Skeletal muscle tissue (tissue), 4 donors: ENCODE data around the gene ADPRM. TPM values are rescaled to one million over a fixed set of nuclear protein-coding genes. Genes with fewer than 3 reads are reported as not detected.
"Not testable (repeated sequence)": the region's sequence is repeated elsewhere in the genome, so short reads cannot be mapped to it uniquely, and the experiment has no call there.

Experiments
- H3K27ac ChIP-seq: one replicate; pipeline ENCODE4 v1.7.0; 2013; ENCODE audit warnings: mild to moderate bottlenecking, low read depth, low read length, inconsistent platforms
- H3K27me3 ChIP-seq, 3 donors: one replicate each; pipeline ENCODE4 v1.7.0; 2013; ENCODE audit warnings: low read length in 3 of 3; ENCODE audit not compliant: control insufficient read depth in 3 of 3, insufficient read depth in 3 of 3
- H3K36me3 ChIP-seq, 3 donors: one replicate each; pipeline ENCODE4 v1.7.0; 2013; ENCODE audit warnings: low read length in 3 of 3; ENCODE audit not compliant: control insufficient read depth in 3 of 3, insufficient read depth in 3 of 3
- H3K4me1 ChIP-seq, 3 donors: one replicate each; pipeline ENCODE4 v1.7.0; 2013; ENCODE audit warnings: low read length in 3 of 3, mild to moderate bottlenecking in 3 of 3; ENCODE audit not compliant: control insufficient read depth in 3 of 3, insufficient read depth in 3 of 3
- H3K4me3 ChIP-seq, 3 donors: one replicate each; pipeline ENCODE4 v1.7.0; 2013; ENCODE audit warnings: low read length in 3 of 3
- H3K9ac ChIP-seq, 3 donors: one replicate each; pipeline ENCODE4 v1.7.0; 2013; ENCODE audit warnings: low read length in 3 of 3, mild to moderate bottlenecking in 3 of 3, moderate library complexity in 2 of 3, low read depth in 1 of 3
- H3K9me3 ChIP-seq, 3 donors: one replicate each; pipeline ENCODE4 v1.7.0; 2013; ENCODE audit warnings: low read length in 3 of 3; ENCODE audit not compliant: control insufficient read depth in 3 of 3
- total RNA-seq: library from RNA; depleted of rRNA; stranded (reverse); fragments of >200 nt; gene quantifications from one replicate; pipeline ENCODE4 v1.2.3, GENCODE V29; 2014
- donor health status: Osteomylitis.

ADPRM gene
- total RNA-seq, 1 donor from 2014 or later, result 16.2 TPM

DNA sequence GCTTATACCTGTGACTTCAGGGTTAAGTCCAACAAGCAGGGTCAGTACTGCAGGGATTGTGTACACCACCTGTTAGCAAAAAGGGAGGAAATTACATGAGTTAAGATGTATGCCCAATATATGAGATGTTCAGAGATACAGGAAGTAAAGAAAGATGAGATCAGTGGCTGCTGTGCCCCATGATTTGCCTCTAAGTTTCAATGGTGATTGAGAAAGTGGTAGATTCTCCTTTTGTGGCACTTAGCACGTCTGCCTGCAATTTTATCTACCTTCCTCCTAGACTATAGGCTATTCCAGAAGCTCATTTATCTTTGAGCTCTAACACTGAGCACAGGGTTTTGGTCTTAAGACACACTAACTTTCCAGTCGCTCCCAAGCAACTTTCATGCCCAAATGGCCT is 28.8 kb downstream of the ADPRM start:
- no peak overlapping the region for H3K9ac ChIP-seq
- H3K4me1 ChIP-seq, result peaks cover 0 to 4% (median 0%) of the 10 kb centered on the region in 3 donors
- no peaks in the 10 kb centered on the region for H3K9me3 ChIP-seq
- peaks cover 8 to 42% (median 22%) of the 10 kb centered on the region in 3 donors for H3K36me3 ChIP-seq
- H3K27ac ChIP-seq, result no peak overlapping the region
- no peak overlapping the region for H3K4me3 ChIP-seq
- H3K27me3 ChIP-seq, result no peaks in the 10 kb centered on the region

DNA sequence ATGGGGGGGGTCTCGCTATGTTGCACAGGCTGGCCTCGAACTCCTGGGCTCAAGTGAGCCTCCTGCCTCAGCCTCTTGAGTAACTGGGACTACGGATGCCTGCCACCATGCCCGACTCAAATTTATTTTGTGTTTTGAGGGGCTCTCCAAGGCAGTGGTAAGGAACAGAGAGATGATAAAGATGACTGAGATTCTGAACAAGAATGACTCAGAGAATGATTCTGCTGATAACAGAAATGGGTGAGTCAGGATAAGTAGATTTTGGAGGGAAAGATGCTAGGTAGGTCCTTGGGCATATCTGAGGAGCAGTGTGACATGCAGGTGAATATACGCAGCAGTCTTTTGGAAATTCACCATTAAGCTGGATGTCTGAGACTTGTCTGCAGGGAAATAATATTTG is 29.8 kb downstream of the ADPRM start:
- H3K36me3 ChIP-seq, result peaks cover 8 to 41% (median 21%) of the 10 kb centered on the region in 3 donors
- H3K9me3 ChIP-seq, result no peaks in the 10 kb centered on the region

DNA sequence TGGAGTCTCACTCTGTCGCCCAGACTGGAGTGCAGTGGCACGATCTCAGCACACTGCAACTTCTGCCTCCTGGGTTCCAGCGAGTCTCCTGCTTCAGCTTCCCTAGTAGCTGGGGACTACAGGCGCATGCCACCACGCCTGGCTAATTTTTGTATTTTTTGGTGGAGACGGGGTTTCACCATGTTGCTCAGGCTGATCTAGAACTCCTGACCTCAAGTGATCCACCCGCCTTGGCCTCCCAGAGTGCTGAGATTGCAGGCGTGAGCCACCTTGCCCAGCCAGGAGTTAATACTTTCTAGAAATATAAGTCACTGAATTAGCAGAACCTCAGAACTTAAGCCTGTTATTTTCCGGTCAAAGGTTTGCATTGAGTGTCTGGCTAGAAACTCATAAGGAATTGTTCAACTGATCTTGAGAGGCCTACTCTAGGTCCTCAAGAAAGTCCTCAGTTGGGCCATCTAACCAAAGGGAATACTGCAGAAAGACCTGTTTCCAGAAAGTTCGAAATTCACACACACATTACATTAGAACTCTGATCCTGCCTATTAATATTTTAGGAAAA is 31.0 kb downstream of the ADPRM start:
- no peak overlapping the region for H3K4me3 ChIP-seq
- peaks cover 8 to 29% (median 20%) of the 10 kb centered on the region in 3 donors for H3K36me3 ChIP-seq
- H3K27me3 ChIP-seq, result no peaks in the 10 kb centered on the region
- no peaks in the 10 kb centered on the region for H3K9me3 ChIP-seq
- peaks cover 0 to 4% (median 0%) of the 10 kb centered on the region in 3 donors for H3K4me1 ChIP-seq
- no peak overlapping the region for H3K9ac ChIP-seq
- H3K27ac ChIP-seq, result peak overlapping the region; percentile 87

More for the DNA sequence above, 29.8 kb downstream of the ADPRM start:
- H3K4me3 ChIP-seq, result no peak overlapping the region
- H3K4me1 ChIP-seq, result peaks cover 0 to 4% (median 0%) of the 10 kb centered on the region in 3 donors
- no peak overlapping the region for H3K9ac ChIP-seq
- no peaks in the 10 kb centered on the region for H3K27me3 ChIP-seq
- no peak overlapping the region for H3K27ac ChIP-seq

DNA sequence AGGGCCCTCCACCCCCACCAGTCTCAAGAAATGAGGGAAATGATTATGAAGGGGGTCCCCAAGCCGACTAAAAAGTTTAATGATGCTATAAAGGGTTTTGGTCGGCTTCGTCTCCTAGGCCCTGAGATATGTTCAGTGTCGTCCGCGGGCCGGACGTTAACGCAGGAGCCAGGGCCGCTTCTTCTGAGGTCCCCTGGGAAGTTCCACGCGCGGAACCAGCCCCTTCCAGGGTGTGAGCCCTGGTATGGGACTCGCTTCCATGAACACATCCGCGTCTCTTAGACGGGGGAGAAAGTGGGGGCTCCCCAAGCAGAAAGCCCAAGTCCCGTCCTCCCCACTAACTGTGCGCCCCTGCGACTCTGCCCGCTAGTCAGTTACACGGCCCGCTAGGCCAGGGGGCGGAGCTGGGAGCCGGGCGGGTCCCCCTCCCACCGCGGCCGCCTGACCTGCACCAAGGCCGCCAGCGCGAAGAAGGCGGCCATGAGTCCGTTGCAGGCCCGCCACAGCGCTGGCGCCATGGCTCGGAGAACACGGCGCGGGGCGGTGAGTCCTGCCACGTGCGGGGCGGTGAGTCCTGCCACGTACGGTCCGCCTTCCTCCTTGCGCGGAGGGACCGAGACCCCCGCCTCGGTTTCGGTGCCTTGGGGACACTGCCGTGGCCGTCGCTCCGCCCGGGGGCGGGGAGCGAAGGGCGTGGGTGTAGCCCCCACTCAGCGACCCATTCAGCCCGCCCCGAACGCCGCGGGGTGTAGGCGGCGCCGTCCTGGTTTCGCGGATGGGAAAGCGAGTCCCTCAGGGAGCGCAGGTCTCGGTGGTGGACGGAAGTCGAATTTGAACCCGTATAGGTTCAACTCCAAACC is 32.2 kb downstream of the ADPRM start, which contains the start of gene TMEM220:
Gene TMEM220, minus strand, starts transcription at position 690 of the 860 bp plus-strand sequence. Its CDS starts 172 bp downstream, at position 518.
- peak within 1 kb of the TSS; percentile 87 for H3K27ac ChIP-seq
- peaks cover 8 to 24% (median 16%) of the 10 kb centered on the region in 3 donors for H3K36me3 ChIP-seq
- H3K9ac ChIP-seq, result peak within 1 kb of the TSS; percentile 76 to 91 (median 86)
- peak within 1 kb of the TSS; percentile 83 to 87 (median 85) for H3K4me3 ChIP-seq
- no peaks in the 10 kb centered on the region for H3K27me3 ChIP-seq
- peaks cover 0 to 4% (median 0%) of the 10 kb centered on the region in 3 donors for H3K4me1 ChIP-seq
- H3K9me3 ChIP-seq, result no peaks in the 10 kb centered on the region

DNA sequence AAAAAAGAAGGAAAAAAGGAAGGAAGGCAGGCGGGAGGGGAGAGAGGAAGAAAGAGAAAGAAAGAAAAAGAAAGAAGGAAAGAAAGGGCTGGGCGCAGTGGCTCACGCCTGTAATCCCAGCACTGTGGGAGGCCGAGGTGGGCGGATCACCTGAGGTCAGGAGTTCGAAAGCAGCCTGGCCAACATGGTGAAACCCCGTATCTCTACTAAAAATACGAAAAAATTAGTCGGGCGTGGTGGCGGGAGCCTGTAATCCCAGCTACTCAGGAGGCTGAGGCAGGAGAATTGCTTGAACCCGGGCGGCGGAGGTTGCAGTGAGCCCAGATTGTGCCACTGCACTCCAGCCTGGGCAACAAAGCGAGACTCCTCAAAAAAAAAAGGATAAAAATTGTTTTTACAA is 32.9 kb downstream of the ADPRM start:
- H3K9me3 ChIP-seq, H3K27me3 ChIP-seq, H3K4me1 ChIP-seq: not testable (repeated sequence)
- peak overlapping the region; percentile 87 for H3K27ac ChIP-seq
- H3K4me3 ChIP-seq, result peak overlapping the region; percentile 83 to 87 (median 85)
- H3K9ac ChIP-seq, result peak overlapping the region; percentile 76 to 91 (median 86)
- H3K36me3 ChIP-seq, result peaks cover 4 to 17% (median 9%) of the 10 kb centered on the region in 3 donors

DNA sequence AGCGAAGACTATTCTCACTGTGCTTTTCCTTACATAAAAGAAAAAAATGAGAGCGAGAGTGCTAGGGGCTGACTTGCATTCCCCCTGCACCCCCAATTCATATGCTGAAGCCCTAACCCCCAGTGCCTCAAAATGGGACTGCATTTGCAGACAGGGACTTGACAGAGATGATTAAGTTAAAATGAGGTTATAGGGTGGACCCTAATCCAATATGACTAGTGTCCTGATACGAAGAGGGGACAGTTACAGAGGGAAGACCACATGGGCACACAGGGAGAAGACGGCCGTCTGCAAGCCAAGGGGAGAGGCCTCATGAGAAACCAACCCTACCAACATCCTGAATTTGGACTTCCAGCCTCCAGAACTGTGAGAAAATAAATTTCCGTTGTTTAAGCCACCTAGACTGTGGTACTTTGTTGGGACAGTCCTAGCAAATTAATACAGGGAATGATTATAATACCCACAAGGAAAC is 34.0 kb downstream of the ADPRM start:
- H3K9ac ChIP-seq, result no peak overlapping the region

DNA sequence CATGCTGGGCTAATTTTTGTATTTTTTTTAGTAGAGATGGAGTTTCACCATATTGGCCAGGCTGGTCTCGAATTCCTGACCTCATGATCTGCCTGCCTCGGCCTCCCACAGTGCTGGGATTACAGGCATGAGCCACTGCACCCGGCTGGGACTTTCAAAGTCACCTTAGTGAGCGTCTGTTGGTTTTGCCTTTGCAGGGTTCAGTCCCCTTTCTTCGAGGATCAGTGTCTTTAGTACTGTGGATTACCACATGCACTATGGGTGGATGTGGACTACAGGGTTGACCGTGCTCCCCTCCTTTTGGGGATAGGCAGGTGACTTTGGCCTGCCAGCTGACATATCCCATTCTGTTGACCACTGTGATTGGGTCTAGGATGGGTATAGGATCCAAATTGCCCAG is 34.7 kb downstream of the ADPRM start:
- not testable (repeated sequence) for H3K36me3 ChIP-seq, H3K27ac ChIP-seq, H3K9ac ChIP-seq, H3K4me3 ChIP-seq, H3K27me3 ChIP-seq, H3K4me1 ChIP-seq, H3K9me3 ChIP-seq

More for the DNA sequence above, 34.0 kb downstream of the ADPRM start:
- H3K36me3 ChIP-seq, result peaks cover 0 to 7% (median 1%) of the 10 kb centered on the region in 3 donors
- no peaks in the 10 kb centered on the region for H3K27me3 ChIP-seq
- H3K9me3 ChIP-seq, result no peaks in the 10 kb centered on the region
- peaks cover 0 to 4% (median 0%) of the 10 kb centered on the region in 3 donors for H3K4me1 ChIP-seq
- no peak overlapping the region for H3K27ac ChIP-seq
- no peak overlapping the region for H3K4me3 ChIP-seq

DNA sequence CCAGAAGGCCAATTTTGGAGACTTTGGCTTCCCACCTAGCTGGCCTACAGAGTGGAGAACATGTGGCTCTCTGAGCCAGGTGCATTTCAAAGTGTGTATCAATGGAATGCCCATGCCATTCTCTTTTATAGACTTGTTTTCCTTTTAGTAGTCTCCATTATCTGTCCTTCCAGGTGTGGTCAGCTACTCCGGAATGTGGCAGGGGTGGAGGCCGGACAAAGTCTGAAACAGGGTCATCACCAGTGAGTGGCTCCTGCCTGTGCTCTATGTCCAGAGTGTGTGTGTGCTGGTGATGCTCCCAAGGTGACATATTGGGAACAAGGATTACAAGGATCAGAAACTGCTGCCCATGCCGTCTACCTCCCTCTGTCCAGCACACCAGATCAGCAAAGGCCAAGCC is 36.3 kb downstream of the ADPRM start:
- H3K27me3 ChIP-seq, result no peaks in the 10 kb centered on the region

DNA sequence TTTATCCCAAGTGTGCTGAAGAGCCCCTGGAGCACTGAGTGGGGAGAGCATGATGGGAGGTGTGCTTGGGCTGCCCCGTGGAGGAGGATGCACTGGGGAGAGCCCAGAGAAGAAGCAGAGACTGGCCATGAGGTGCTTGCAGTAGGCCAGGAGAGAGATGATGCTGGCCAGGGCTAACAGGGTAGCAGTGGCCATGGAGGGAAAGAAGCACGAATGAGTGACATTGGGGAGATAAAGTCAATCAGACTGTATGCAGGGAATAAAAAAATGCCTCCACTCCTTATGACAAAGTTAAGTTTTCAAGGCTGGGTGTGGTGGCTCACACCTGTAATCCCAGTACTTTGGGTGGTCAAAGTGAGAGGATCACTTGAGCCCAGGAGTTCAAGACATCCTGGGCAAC is 37.9 kb downstream of the ADPRM start:
- H3K9me3 ChIP-seq, result no peaks in the 10 kb centered on the region
- no peaks in the 10 kb centered on the region for H3K27me3 ChIP-seq
- H3K4me3 ChIP-seq, result no peak overlapping the region
- H3K27ac ChIP-seq, result no peak overlapping the region
- H3K4me1 ChIP-seq, result peaks cover 0 to 4% (median 2%) of the 10 kb centered on the region in 3 donors
- H3K36me3 ChIP-seq, result peaks cover 0 to 4% (median 0%) of the 10 kb centered on the region in 3 donors
- H3K9ac ChIP-seq, result no peak overlapping the region

More for the DNA sequence above, 36.3 kb downstream of the ADPRM start:
- no peaks in the 10 kb centered on the region for H3K9me3 ChIP-seq
- H3K9ac ChIP-seq, result no peak overlapping the region
- H3K4me3 ChIP-seq, result no peak overlapping the region
- H3K27ac ChIP-seq, result no peak overlapping the region
- H3K4me1 ChIP-seq, result peaks cover 0 to 6% (median 4%) of the 10 kb centered on the region in 3 donors
- peaks cover 0 to 4% (median 0%) of the 10 kb centered on the region in 3 donors for H3K36me3 ChIP-seq

DNA sequence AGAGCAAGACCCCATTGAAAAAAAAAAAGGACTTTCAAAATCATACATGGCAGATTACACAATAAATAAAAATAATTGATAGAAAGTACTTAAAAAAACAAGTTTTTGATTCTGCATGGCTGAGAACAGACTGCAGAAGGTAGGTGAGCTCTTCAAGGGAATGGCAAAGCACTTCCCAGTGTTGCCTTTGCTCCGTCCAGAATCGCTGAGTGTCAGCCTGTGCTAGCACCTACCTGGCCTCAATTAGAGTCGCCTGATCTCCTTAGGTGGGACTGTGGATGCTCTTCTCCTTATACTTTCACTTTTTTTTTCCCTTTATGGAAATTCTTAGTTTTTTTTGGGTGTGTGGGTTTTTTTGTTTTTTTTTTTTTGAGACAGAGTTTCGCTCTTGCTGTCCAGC is 38.4 kb downstream of the ADPRM start:
- Histone ChIP-seq H3K4me1 (peaks cover 0 to 4% (median 2%) of the 10 kb centered on the region in 3 donors), H3K9ac (no peak overlapping the region), H3K27ac (no peak overlapping the region), H3K36me3 (peaks cover 0 to 4% (median 0%) of the 10 kb centered on the region in 3 donors), H3K9me3 (no peaks in the 10 kb centered on the region), H3K4me3 (no peak overlapping the region), H3K27me3 (no peaks in the 10 kb centered on the region)
